H9 (cell line): ENCODE results near the gene ZFYVE28. TPM values are rescaled to one million over a fixed set of nuclear protein-coding genes. Genes with fewer than 3 reads are reported as not detected.

ENCODE experiments used
- DNase-seq: peaks from one replicate; pipeline ENCODE4 v3.0.0-alpha.2; 2017
- H2AFZ ChIP-seq: one replicate; pipeline ENCODE4 v1.6.1; 2013; ENCODE audit warnings: mild to moderate bottlenecking, low read length, control low read depth, moderate library complexity
- H2AK5ac ChIP-seq: 2 replicates; pipeline ENCODE4 v1.6.1; 2013; ENCODE audit warnings: low read length, control low read depth, mixed read lengths; ENCODE audit not compliant: insufficient read length
- H2BK120ac ChIP-seq: one replicate; pipeline ENCODE4 v1.6.1; 2013; ENCODE audit warnings: low read depth, mild to moderate bottlenecking, low read length, control low read depth, inconsistent platforms; ENCODE audit not compliant: poor library complexity, severe bottlenecking
- H2BK12ac ChIP-seq: 2 replicates; pipeline ENCODE4 v1.6.1; 2013; ENCODE audit warnings: low read length, control low read depth, mixed read lengths, low read depth; ENCODE audit not compliant: insufficient read length
- H2BK15ac ChIP-seq: 2 replicates; pipeline ENCODE4 v1.6.1; 2013; ENCODE audit warnings: low read depth, low read length, control low read depth
- H2BK20ac ChIP-seq: one replicate; pipeline ENCODE4 v1.6.1; 2013; ENCODE audit warnings: low read depth, mild to moderate bottlenecking, low read length, control low read depth, inconsistent platforms; ENCODE audit not compliant: poor library complexity, severe bottlenecking
- H2BK5ac ChIP-seq: 2 replicates; pipeline ENCODE4 v1.6.1; 2013; ENCODE audit warnings: low read length, control low read depth, mixed read lengths; ENCODE audit not compliant: insufficient read length
- H3K14ac ChIP-seq: 2 replicates; pipeline ENCODE4 v1.6.1; 2013; ENCODE audit warnings: low read length, control low read depth; ENCODE audit not compliant: insufficient read depth
- H3K18ac ChIP-seq: 2 replicates; pipeline ENCODE4 v1.6.1; 2013; ENCODE audit warnings: low read depth, mild to moderate bottlenecking, mixed read lengths, low read length, control low read depth; ENCODE audit not compliant: insufficient read length
- H3K23ac ChIP-seq: 2 replicates; pipeline ENCODE4 v1.6.1; 2013; ENCODE audit warnings: low read length, control low read depth, mixed read lengths, low read depth; ENCODE audit not compliant: insufficient read length
- H3K23me2 ChIP-seq: 2 replicates; pipeline ENCODE4 v1.6.1; 2013; ENCODE audit warnings: low read depth, mild to moderate bottlenecking, mixed read lengths, low read length, control low read depth; ENCODE audit not compliant: insufficient read length, poor library complexity, severe bottlenecking
- H3K27ac ChIP-seq: 2 replicates; pipeline ENCODE4 v1.5.1; 2013; ENCODE audit warnings: low read length, control low read depth, mixed read lengths, low read depth; ENCODE audit not compliant: insufficient read length
- H3K27me3 ChIP-seq: 2 replicates; pipeline ENCODE4 v1.6.1; 2013; ENCODE audit warnings: low read length, control low read depth, inconsistent platforms; ENCODE audit not compliant: insufficient read depth
- H3K4ac ChIP-seq: 2 replicates; pipeline ENCODE4 v1.6.1; 2013; ENCODE audit warnings: low read depth, mild to moderate bottlenecking, control low read depth, inconsistent platforms, low read length, moderate library complexity
- H3K4me1 ChIP-seq: 2 replicates; pipeline ENCODE4 v1.6.1; 2013; ENCODE audit warnings: low read length, control low read depth, inconsistent platforms; ENCODE audit not compliant: insufficient read depth
- H3K4me2 ChIP-seq: 2 replicates; pipeline ENCODE4 v1.6.1; 2013; ENCODE audit warnings: low read length, control low read depth, mixed read lengths; ENCODE audit not compliant: insufficient read length, insufficient read depth
- H3K56ac ChIP-seq: 2 replicates; pipeline ENCODE4 v1.6.1; 2013; ENCODE audit warnings: low read depth, mild to moderate bottlenecking, mixed read lengths, low read length, control low read depth; ENCODE audit not compliant: insufficient read length
- H3K79me1 ChIP-seq: 2 replicates; pipeline ENCODE4 v1.6.1; 2013; ENCODE audit warnings: low read depth, mild to moderate bottlenecking, moderate library complexity, low read length, control low read depth, inconsistent platforms; ENCODE audit not compliant: insufficient read depth, poor library complexity, severe bottlenecking
- H3K79me2 ChIP-seq: 2 replicates; pipeline ENCODE4 v1.6.1; 2013; ENCODE audit warnings: low read length, control low read depth, inconsistent platforms; ENCODE audit not compliant: insufficient read depth
- H3K9ac ChIP-seq: 2 replicates; pipeline ENCODE4 v1.6.1; 2013; ENCODE audit warnings: low read length, control low read depth, mixed read lengths; ENCODE audit not compliant: insufficient read length; ENCODE audit errors: extremely low read depth
- H3K9me3 ChIP-seq: one replicate; pipeline ENCODE4 v1.6.1; 2013; ENCODE audit warnings: low read depth, low read length, inconsistent platforms; ENCODE audit not compliant: control insufficient read depth
- H3T11ph ChIP-seq: one replicate; pipeline ENCODE4 v1.6.1; 2013; ENCODE audit warnings: mild to moderate bottlenecking, low read length, control low read depth, inconsistent platforms
- H4K20me1 ChIP-seq: one replicate; pipeline ENCODE4 v1.6.1; 2013; ENCODE audit not compliant: control insufficient read depth, insufficient read length, insufficient read depth
- H4K5ac ChIP-seq: 2 replicates; pipeline ENCODE4 v1.6.1; 2013; ENCODE audit warnings: low read depth, mild to moderate bottlenecking, mixed read lengths, low read length, control low read depth; ENCODE audit not compliant: insufficient read length
- H4K8ac ChIP-seq: replicated peaks from 2 replicates; pipeline ENCODE4 v1.6.1; 2013; ENCODE audit warnings: low read length, control low read depth, mixed read lengths, low read depth; ENCODE audit not compliant: insufficient read length
- H4K91ac ChIP-seq: 2 replicates; pipeline ENCODE4 v1.6.1; 2013; ENCODE audit warnings: low read depth, mild to moderate bottlenecking, moderate library complexity, mixed read lengths, low read length, control low read depth; ENCODE audit not compliant: insufficient read length
- H3K27ac Mint-ChIP-seq, 3 experiments: 2 replicates in 2 of 3; 3 replicates in 1 of 3; pipeline ENCODE4 v1.8.0; 2020 to 2021; ENCODE audit warnings: mixed read lengths in 3 of 3, mild to moderate bottlenecking in 1 of 3, moderate library complexity in 1 of 3
- H3K27me3 Mint-ChIP-seq: 2 replicates; pipeline ENCODE4 v1.8.0; 2021; ENCODE audit warnings: low read depth, mild to moderate bottlenecking, moderate library complexity, mixed read lengths
- H3K36me3 Mint-ChIP-seq, 3 experiments: 2 replicates in 2 of 3; 3 replicates in 1 of 3; pipeline ENCODE4 v1.8.0; 2020 to 2021; ENCODE audit warnings: low read depth in 3 of 3, mixed read lengths in 3 of 3; ENCODE audit not compliant: insufficient read depth in 1 of 3
- H3K4me1 Mint-ChIP-seq, 2 experiments: 2 replicates each; pipeline ENCODE4 v1.8.0; 2020; ENCODE audit warnings: mixed read lengths in 2 of 2
- H3K4me3 Mint-ChIP-seq, 2 experiments: 2 replicates in 1 of 2; 3 replicates in 1 of 2; pipeline ENCODE4 v1.8.0; 2020 to 2021; ENCODE audit warnings: mild to moderate bottlenecking in 2 of 2, mixed read lengths in 2 of 2, moderate library complexity in 1 of 2
- H3K9me3 Mint-ChIP-seq, 2 experiments: 2 replicates in 1 of 2; 3 replicates in 1 of 2; pipeline ENCODE4 v1.8.0; 2020; ENCODE audit warnings: mild to moderate bottlenecking in 2 of 2, mixed read lengths in 2 of 2, moderate library complexity in 1 of 2
- CTCF ChIP-seq: fragments of 200-600 bp; sonication (generic); conservative IDR thresholded peaks from 3 replicates; pipeline ENCODE4 v1.8.0; 2021; ENCODE audit warnings: antibody characterized with exemption, mild to moderate bottlenecking
- WGBS: extraction: QIAGEN DNeasy Blood & Tissue Kit; methylation state at CpG from one replicate; pipeline ENCODE4 v1.1.7; 2013; ENCODE audit warnings: missing lambda C conversion rate, low lambda C conversion rate, mixed read lengths; ENCODE audit not compliant: insufficient read length; ENCODE audit errors: extremely low coverage; 5-methylcytosine and 5-hydroxymethylcytosine counted together
- total RNA-seq: library from RNA; stranded (reverse); gene quantifications from 2 replicates; pipeline ENCODE4 v1.2.1, GENCODE V29; 2021

ZFYVE28 gene
- total RNA-seq, 1 experiment from 2014 or later = 0.98 TPM

GRCh38 chr4:2413821-2414610, 4.4 kb downstream of the ZFYVE28 start:
- Histone ChIP-seq H3K23ac (no peak overlapping the region), H2BK15ac (no peak overlapping the region), H4K91ac (no peak overlapping the region), H3K23me2 (peaks cover 34% of the 10 kb centered on the region), H2AK5ac (no peak overlapping the region), H4K8ac (no peak overlapping the region), H3K14ac (peak overlapping the region; percentile 81), H2BK120ac (no peak overlapping the region), H3K9me3 (no peaks in the 10 kb centered on the region), H3K79me2 (no peaks in the 10 kb centered on the region), H3K4me2 (peak overlapping the region; percentile 75), H4K5ac (no peak overlapping the region), H4K20me1 (peaks cover 3% of the 10 kb centered on the region), H3T11ph (no peak overlapping the region), H2BK5ac (no peak overlapping the region), H3K18ac (peak overlapping the region; percentile 77), H3K56ac (no peak overlapping the region), H2BK20ac (no peak overlapping the region), H3K27ac (peak overlapping the region; percentile 69), H3K27me3 (peaks cover 20% of the 10 kb centered on the region; the same call in 1 of the 2 replicates), H3K9ac (no peak overlapping the region), H3K4me1 (peaks cover 6% of the 10 kb centered on the region; the same call in 1 of the 2 replicates), H3K4ac (no peak overlapping the region), H3K79me1 (no peaks in the 10 kb centered on the region), H2BK12ac (no peak overlapping the region), H2AFZ (no peak overlapping the region)
- peak; percentile 72 for DNase-seq
- Mint-ChIP-seq H3K36me3 (no peaks in the 10 kb centered on the region; a peak in 1 of 7 replicates), H3K27ac (no peak overlapping the region), H3K27me3 (peaks cover 52% of the 10 kb centered on the region), H3K4me3 (peak overlapping the region in 1 of 2 experiments; percentile 70; a peak in 3 of 5 replicates), H3K4me1 (peaks cover 36 to 39% of the 10 kb centered on the region in 2 experiments), H3K9me3 (peaks cover 0 to 3% of the 10 kb centered on the region in 2 experiments; a peak in 3 of 5 replicates)
- TF ChIP-seq CTCF = no peak
- no CpG with 5 or more reads among the region's 14 CpGs for WGBS
